GM12878 (cell line): ENCODE measurements around the gene SLC9A7. TPM values are rescaled to one million over a fixed set of nuclear protein-coding genes. Genes with fewer than 3 reads are reported as not detected.

Experiments used
- CEBPB ChIP-seq, 2 experiments: fragments of 150-350 bp in 1 of 2; IDR thresholded peaks; 2 replicates each; pipeline ENCODE4 v1.6.1; 2012 to 2014; ENCODE audit warnings: low read depth in 2 of 2, low read length in 2 of 2, borderline replicate concordance in 1 of 2, inconsistent platforms in 1 of 2
- CHD2 ChIP-seq: IDR thresholded peaks from 2 replicates; pipeline ENCODE4 v1.6.1; 2011; ENCODE audit warnings: low read depth, low read length, improper control_type of control experiment, borderline replicate concordance
- CREM ChIP-seq: IDR thresholded peaks from 2 replicates; pipeline ENCODE4 v1.6.1; 2014; ENCODE audit warnings: antibody characterized with exemption, low read depth
- DPF2 ChIP-seq: fragments of 450-650 bp; IDR thresholded peaks from 2 replicates; pipeline ENCODE4 v1.6.1; 2017; ENCODE audit warnings: mild to moderate bottlenecking
- HDAC2 ChIP-seq: fragments of 200-600 bp; sonication (generic); IDR thresholded peaks from 2 replicates; pipeline ENCODE4 v1.6.1; 2017
- IKZF1 ChIP-seq: fragments of 450-650 bp; conservative IDR thresholded peaks from 2 replicates; pipeline ENCODE4 v1.6.1; 2017; ENCODE audit warnings: antibody characterized with exemption, mild to moderate bottlenecking
- JUNB ChIP-seq: IDR thresholded peaks from 2 replicates; pipeline ENCODE4 v1.6.1; 2016; ENCODE audit warnings: antibody characterized with exemption, mild to moderate bottlenecking
- NR2C2 ChIP-seq: IDR thresholded peaks from 2 replicates; pipeline ENCODE4 v1.6.1; 2011; ENCODE audit warnings: borderline replicate concordance, low read depth; ENCODE audit not compliant: control insufficient read depth, insufficient read length
- PML ChIP-seq: IDR thresholded peaks from 2 replicates; pipeline ENCODE4 v1.6.1; 2012; ENCODE audit warnings: low read length, inconsistent platforms
- SIN3A ChIP-seq: IDR thresholded peaks from 2 replicates; pipeline ENCODE4 v1.6.1; 2012; ENCODE audit warnings: low read depth, low read length, improper control_type of control experiment
- SMARCA5 ChIP-seq: fragments of 450-650 bp; IDR thresholded peaks from 2 replicates; pipeline ENCODE4 v1.6.1; 2017; ENCODE audit warnings: mild to moderate bottlenecking
- TAF1 ChIP-seq: IDR thresholded peaks from 2 replicates; pipeline ENCODE4 v1.6.1; 2011; ENCODE audit warnings: mild to moderate bottlenecking, low read depth, low read length, borderline replicate concordance
- TCF7 ChIP-seq: IDR thresholded peaks from 2 replicates; pipeline ENCODE4 v1.6.1; 2014; ENCODE audit warnings: antibody characterized with exemption, borderline replicate concordance
- YBX1 ChIP-seq: fragments of 450-650 bp; IDR thresholded peaks from 2 replicates; pipeline ENCODE4 v1.6.1; 2016; ENCODE audit warnings: antibody characterized with exemption
- ZBED1 ChIP-seq: IDR thresholded peaks from 2 replicates; pipeline ENCODE4 v1.6.1; 2016; ENCODE audit warnings: borderline replicate concordance
- ZNF24 ChIP-seq: fragments of 450-650 bp; IDR thresholded peaks from 2 replicates; pipeline ENCODE4 v1.6.1; 2017; ENCODE audit warnings: antibody characterized with exemption, mild to moderate bottlenecking
- polyA plus RNA-seq, 11 experiments: library from polyadenylated mRNA; depleted of rRNA in 4 of 11; unstranded in 6 of 11; stranded (reverse) in 5 of 11; fragments of >200 nt; fragmentation: Nextera tagmentation in 4 of 11; fragmentation: Illumina TruSeq in 1 of 11; extraction: Ambion mirVana in 4 of 11; extraction: Trizol in 1 of 11; gene quantifications; 1 replicate in 1 of 11; 2 replicates in 10 of 11; pipeline versions ENCODE4 v1.2.1 to v1.2.3, GENCODE V29; 2011 to 2016; ENCODE audit warnings: inconsistent platforms in 2 of 11, missing spikeins in 2 of 11, low read depth in 1 of 11
- total RNA-seq, 4 experiments: library from RNA; depleted of rRNA in 3 of 4; stranded (reverse); fragments of >200 nt in 3 of 4; fragmentation: Illumina TruSeq in 1 of 4; extraction: Trizol in 1 of 4; gene quantifications; 2 replicates each; pipeline versions ENCODE4 v1.2.1 to v1.2.3, GENCODE V29; 2013 to 2021
- TF ChIP-seq, protein P1 (sequence below): IDR thresholded peaks from 2 replicates; pipeline ENCODE4 v1.6.1; 2011; ENCODE audit warnings: borderline replicate concordance, low read depth, mild to moderate bottlenecking, moderate library complexity, low read length; ENCODE audit not compliant: insufficient read depth, poor library complexity, severe bottlenecking
- TF ChIP-seq, protein P2 (sequence below): fragments of 150-350 bp; IDR thresholded peaks from 2 replicates; pipeline ENCODE4 v1.6.1; 2014; ENCODE audit warnings: mild to moderate bottlenecking, low read depth, low read length
- TF ChIP-seq, protein P3 (sequence below): fragments of 450-650 bp; conservative IDR thresholded peaks from 2 replicates; pipeline ENCODE4 v1.6.1; 2017; ENCODE audit warnings: mild to moderate bottlenecking, moderate library complexity
- TF ChIP-seq, protein P4 (sequence below): IDR thresholded peaks from 2 replicates; pipeline ENCODE4 v1.6.1; 2011; ENCODE audit warnings: mild to moderate bottlenecking, low read depth, low read length, moderate library complexity; ENCODE audit not compliant: insufficient replicate concordance

Gene SLC9A7
- total and polyA plus RNA-seq, 10 of the 15 experiments (the other 5 are each of a cell fraction or from before 2014, with no cell fraction given) = 5.0 to 62.8 (median 30.5) TPM

DNA sequence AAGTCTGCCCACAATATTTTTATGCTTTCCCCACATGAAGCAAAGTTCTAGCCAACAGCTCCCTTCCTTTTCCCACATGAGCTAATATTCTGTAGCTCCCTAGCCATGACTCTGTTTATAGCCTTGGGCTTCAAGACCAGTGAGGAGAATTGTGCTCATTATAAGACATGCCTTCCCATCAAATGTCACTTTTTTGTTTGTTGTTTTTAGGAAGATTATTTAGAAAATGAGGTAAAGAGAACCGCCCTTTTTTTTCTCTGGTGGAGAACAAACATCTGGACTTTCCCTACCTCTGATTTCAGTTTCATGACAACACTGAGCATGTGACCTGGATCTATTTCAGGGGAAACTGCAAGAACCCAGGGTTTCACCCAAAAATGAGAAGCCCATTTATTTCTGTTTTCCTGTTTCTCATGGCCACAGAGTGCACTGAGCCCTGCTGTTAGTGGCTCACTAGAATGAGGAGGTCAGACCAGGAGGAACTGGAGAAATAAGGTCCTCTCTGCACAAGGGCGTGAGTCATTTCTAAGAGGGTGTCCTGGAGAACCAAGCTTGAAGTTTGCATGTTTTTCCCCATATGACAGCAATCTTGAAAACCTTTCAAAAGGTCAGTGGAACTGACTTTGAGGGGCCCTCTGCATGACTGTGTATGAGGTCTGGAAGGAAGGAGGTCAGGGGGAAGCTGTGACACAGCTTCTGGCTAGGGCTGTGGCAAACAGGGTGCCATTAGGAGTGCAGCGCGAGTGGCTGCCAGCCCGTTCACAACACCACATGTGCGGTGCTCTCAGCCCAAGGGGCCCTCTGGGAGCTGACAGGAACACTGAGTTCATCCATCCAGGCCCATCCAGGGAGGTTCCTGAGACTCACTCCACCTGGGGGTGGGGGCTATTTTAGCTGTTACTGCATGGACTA, 130.2 kb downstream of the SLC9A7 start (continued):
- no peak for TF ChIP-seq TAF1
- TF ChIP-seq, protein P1, sequence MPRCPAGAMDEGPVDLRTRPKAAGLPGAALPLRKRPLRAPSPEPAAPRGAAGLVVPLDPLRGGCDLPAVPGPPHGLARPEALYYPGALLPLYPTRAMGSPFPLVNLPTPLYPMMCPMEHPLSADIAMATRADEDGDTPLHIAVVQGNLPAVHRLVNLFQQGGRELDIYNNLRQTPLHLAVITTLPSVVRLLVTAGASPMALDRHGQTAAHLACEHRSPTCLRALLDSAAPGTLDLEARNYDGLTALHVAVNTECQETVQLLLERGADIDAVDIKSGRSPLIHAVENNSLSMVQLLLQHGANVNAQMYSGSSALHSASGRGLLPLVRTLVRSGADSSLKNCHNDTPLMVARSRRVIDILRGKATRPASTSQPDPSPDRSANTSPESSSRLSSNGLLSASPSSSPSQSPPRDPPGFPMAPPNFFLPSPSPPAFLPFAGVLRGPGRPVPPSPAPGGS = no peak
- TF ChIP-seq, protein P2, sequence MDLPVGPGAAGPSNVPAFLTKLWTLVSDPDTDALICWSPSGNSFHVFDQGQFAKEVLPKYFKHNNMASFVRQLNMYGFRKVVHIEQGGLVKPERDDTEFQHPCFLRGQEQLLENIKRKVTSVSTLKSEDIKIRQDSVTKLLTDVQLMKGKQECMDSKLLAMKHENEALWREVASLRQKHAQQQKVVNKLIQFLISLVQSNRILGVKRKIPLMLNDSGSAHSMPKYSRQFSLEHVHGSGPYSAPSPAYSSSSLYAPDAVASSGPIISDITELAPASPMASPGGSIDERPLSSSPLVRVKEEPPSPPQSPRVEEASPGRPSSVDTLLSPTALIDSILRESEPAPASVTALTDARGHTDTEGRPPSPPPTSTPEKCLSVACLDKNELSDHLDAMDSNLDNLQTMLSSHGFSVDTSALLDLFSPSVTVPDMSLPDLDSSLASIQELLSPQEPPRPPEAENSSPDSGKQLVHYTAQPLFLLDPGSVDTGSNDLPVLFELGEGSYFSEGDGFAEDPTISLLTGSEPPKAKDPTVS = no peak
- no peak for TF ChIP-seq SIN3A
- peak; percentile 25; the same call in 1 of the 2 replicates for TF ChIP-seq TCF7
- TF ChIP-seq YBX1 = no peak
- TF ChIP-seq ZBED1 = peak; percentile 87; the same call in 1 of the 2 replicates
- TF ChIP-seq CEBPB (IDR thresholded peaks at IDR 0.05; ENCODE audit: borderline replicate concordance in 1 of 2, low read depth in 2 of 2, low read length in 2 of 2) = peak in 1 of 2 experiments; percentile 77; a peak in 1 of 4 replicates
- TF ChIP-seq NR2C2 = no peak
- no peak for TF ChIP-seq ZNF24
- TF ChIP-seq HDAC2 = no peak
- TF ChIP-seq PML = 0 out of 2 replicates have a peak, but pooled peaks have one; percentile 46
- TF ChIP-seq, protein P3, sequence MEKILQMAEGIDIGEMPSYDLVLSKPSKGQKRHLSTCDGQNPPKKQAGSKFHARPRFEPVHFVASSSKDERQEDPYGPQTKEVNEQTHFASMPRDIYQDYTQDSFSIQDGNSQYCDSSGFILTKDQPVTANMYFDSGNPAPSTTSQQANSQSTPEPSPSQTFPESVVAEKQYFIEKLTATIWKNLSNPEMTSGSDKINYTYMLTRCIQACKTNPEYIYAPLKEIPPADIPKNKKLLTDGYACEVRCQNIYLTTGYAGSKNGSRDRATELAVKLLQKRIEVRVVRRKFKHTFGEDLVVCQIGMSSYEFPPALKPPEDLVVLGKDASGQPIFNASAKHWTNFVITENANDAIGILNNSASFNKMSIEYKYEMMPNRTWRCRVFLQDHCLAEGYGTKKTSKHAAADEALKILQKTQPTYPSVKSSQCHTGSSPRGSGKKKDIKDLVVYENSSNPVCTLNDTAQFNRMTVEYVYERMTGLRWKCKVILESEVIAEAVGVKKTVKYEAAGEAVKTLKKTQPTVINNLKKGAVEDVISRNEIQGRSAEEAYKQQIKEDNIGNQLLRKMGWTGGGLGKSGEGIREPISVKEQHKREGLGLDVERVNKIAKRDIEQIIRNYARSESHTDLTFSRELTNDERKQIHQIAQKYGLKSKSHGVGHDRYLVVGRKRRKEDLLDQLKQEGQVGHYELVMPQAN = no peak
- TF ChIP-seq CREM = peak; percentile 75; the same call in 1 of the 2 replicates
- no peak for TF ChIP-seq CHD2
- peak; percentile 81 for TF ChIP-seq DPF2
- TF ChIP-seq, protein P4, sequence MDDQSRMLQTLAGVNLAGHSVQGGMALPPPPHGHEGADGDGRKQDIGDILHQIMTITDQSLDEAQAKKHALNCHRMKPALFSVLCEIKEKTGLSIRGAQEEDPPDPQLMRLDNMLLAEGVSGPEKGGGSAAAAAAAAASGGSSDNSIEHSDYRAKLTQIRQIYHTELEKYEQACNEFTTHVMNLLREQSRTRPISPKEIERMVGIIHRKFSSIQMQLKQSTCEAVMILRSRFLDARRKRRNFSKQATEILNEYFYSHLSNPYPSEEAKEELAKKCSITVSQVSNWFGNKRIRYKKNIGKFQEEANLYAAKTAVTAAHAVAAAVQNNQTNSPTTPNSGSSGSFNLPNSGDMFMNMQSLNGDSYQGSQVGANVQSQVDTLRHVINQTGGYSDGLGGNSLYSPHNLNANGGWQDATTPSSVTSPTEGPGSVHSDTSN = no peak
- TF ChIP-seq IKZF1 = peak; percentile 93
- peak; percentile 75 for TF ChIP-seq SMARCA5
- TF ChIP-seq JUNB = peak; percentile 88
